Right atrium auricular region (tissue), 2 donors: Measurements from ENCODE around the gene TAF1C. TPM values are rescaled to one million over a fixed set of nuclear protein-coding genes. Genes with fewer than 3 reads are reported as not detected.

Source experiments
- DNase-seq: peaks from one replicate; pipeline ENCODE4 v3.0.0-alpha.2; 2019; ENCODE audit warnings: low spot score
- H3K27ac ChIP-seq, 2 donors: fragments of 200-600 bp; sonication (generic); 1 replicate in 1 of 2; 2 replicates in 1 of 2; pipeline ENCODE4 v1.5.1; 2016 to 2019
- H3K27me3 ChIP-seq, 2 donors: fragments of 200-600 bp; sonication (generic); one replicate each; pipeline versions ENCODE4 v1.5.1 to v1.6.0; 2017 to 2019
- H3K36me3 ChIP-seq: fragments of 200-600 bp; sonication (generic); one replicate; pipeline ENCODE4 v1.5.1; 2016
- H3K4me1 ChIP-seq, 2 donors: fragments of 200-600 bp; sonication (generic); one replicate each; pipeline versions ENCODE4 v1.5.1 to v1.6.0; 2017 to 2019
- H3K4me3 ChIP-seq, 2 donors: fragments of 200-600 bp; sonication (generic); 1 replicate in 1 of 2; 2 replicates in 1 of 2; pipeline ENCODE4 v1.5.1; 2017 to 2019; ENCODE audit warnings: mild to moderate bottlenecking in 1 of 2, moderate library complexity in 1 of 2
- H3K9me3 ChIP-seq, 2 donors: fragments of 200-600 bp; sonication (generic); one replicate each; pipeline ENCODE4 v1.5.1; 2019
- total RNA-seq, 2 donors: library from RNA; depleted of rRNA; stranded (reverse); fragments of >200 nt; gene quantifications; one replicate each; pipeline ENCODE4 v1.1.0, GENCODE V29; 2016
- TF ChIP-seq, protein P1 (sequence below), 2 donors: fragments of 200-600 bp; sonication (generic); IDR thresholded peaks; one replicate each; pipeline ENCODE4 v1.5.1; 2019; ENCODE audit warnings: antibody characterized with exemption in 2 of 2

Gene TAF1C
- total RNA-seq, 2 donors from 2014 or later, result 16.2 to 18.4 TPM

DNA sequence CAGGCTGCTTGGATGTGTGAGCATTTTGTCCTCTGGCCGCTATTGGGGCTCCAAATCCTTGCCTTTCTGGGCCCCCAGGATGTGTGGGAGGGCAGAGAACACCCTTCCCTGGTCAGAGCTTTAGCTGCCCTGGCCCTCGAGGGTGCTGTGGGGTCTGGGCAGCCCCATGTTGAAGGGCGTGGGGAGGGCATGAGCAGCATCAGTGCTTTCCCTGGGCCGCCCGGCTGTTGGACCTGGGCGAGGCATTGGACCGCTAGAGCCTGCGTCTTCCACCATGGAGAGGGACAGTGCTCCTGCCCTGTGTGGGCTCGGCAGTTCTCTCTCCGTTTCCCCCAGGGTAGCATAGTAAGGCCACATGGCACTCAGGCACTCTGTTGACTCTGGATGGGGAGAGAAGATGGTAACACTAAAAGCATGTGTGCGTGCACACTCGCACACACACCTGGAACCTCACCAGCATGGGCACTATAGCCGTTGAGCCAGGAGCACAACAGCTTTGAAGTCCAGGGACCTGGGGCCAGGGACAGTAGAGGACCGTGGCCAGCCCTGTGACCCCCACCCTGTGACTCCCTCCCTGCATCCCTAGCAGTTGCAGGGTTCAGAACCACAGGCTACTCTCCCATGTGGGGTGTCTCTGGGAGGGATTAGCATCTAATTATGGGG, 10.7 kb upstream of the TAF1C start:
- H3K36me3 ChIP-seq, result no peaks in the 10 kb centered on the region
- H3K4me1 ChIP-seq, result no peaks in the 10 kb centered on the region
- H3K4me3 ChIP-seq, result no peak overlapping the region
- no peaks in the 10 kb centered on the region for H3K9me3 ChIP-seq
- H3K27ac ChIP-seq, result no peak overlapping the region
- TF ChIP-seq, protein P1, sequence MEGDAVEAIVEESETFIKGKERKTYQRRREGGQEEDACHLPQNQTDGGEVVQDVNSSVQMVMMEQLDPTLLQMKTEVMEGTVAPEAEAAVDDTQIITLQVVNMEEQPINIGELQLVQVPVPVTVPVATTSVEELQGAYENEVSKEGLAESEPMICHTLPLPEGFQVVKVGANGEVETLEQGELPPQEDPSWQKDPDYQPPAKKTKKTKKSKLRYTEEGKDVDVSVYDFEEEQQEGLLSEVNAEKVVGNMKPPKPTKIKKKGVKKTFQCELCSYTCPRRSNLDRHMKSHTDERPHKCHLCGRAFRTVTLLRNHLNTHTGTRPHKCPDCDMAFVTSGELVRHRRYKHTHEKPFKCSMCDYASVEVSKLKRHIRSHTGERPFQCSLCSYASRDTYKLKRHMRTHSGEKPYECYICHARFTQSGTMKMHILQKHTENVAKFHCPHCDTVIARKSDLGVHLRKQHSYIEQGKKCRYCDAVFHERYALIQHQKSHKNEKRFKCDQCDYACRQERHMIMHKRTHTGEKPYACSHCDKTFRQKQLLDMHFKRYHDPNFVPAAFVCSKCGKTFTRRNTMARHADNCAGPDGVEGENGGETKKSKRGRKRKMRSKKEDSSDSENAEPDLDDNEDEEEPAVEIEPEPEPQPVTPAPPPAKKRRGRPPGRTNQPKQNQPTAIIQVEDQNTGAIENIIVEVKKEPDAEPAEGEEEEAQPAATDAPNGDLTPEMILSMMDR (IDR thresholded peaks at IDR 0.05), result no peak
- DNase-seq, result no peak
- no peaks in the 10 kb centered on the region for H3K27me3 ChIP-seq

DNA sequence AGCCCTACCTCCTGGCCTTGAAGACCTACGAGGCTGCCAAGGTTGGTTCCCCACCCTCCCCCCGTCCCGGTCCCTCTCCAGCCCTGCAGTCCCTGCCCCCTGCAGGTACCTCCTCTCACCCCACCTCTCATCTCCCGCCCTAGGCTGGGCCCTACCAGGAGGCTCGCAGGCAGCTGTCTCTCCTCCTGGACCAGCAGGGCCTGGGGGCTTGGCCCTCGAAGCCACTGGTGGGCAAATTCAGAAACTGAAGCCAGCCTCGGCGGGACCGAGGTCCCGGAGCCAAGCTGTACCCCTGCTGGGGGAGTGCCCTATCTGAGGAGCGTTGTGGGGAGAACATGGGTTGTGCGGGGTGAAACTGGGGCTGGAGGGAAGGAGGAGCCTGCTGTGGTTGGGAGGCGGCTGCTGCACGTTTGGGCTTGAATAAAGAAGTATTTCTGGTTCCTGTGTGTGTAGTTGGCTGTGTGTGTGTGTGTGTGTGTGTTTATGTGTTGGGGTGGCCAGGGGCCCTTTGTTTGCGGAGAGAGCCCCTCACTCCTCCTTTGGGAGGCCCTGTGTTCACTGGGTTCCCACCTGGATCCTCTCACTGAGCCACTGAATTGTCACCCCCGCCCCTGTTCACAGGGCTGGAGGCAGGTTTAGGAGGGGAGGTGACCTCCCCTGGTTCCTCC, 10.0 kb upstream of the TAF1C start:
- no peaks in the 10 kb centered on the region for H3K4me1 ChIP-seq
- no peaks in the 10 kb centered on the region for H3K27me3 ChIP-seq
- no peak for DNase-seq
- H3K36me3 ChIP-seq, result no peaks in the 10 kb centered on the region
- H3K9me3 ChIP-seq, result no peaks in the 10 kb centered on the region
- H3K27ac ChIP-seq, result no peak overlapping the region
- TF ChIP-seq, protein P1 (IDR thresholded peaks at IDR 0.05), result no peak
- no peak overlapping the region for H3K4me3 ChIP-seq

DNA sequence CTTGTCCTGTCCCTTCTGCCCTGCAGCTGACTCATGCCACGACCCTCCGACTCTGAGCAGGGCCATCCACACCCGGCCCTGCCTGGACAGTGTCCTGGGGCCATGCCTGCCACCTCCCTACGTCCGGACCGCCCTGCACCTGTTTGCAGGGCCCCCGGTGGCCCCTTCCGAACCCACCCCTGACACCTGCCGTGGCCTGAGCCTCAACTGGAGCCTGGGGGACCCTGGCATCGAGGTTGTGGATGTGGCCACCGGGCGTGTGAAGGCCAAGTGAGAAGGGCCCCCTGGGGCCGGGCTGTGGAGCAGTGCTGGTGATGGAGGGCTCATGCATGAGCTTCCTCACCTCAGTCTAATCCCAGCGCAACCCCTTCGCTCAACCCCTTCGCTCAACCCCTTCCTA, 9.2 kb upstream of the TAF1C start:
- Histone ChIP-seq H3K27me3 (no peaks in the 10 kb centered on the region), H3K4me3 (no peak overlapping the region), H3K27ac (no peak overlapping the region), H3K36me3 (no peaks in the 10 kb centered on the region), H3K9me3 (no peaks in the 10 kb centered on the region), H3K4me1 (no peaks in the 10 kb centered on the region)
- DNase-seq, result no peak
- TF ChIP-seq, protein P1 (IDR thresholded peaks at IDR 0.05), result no peak

DNA sequence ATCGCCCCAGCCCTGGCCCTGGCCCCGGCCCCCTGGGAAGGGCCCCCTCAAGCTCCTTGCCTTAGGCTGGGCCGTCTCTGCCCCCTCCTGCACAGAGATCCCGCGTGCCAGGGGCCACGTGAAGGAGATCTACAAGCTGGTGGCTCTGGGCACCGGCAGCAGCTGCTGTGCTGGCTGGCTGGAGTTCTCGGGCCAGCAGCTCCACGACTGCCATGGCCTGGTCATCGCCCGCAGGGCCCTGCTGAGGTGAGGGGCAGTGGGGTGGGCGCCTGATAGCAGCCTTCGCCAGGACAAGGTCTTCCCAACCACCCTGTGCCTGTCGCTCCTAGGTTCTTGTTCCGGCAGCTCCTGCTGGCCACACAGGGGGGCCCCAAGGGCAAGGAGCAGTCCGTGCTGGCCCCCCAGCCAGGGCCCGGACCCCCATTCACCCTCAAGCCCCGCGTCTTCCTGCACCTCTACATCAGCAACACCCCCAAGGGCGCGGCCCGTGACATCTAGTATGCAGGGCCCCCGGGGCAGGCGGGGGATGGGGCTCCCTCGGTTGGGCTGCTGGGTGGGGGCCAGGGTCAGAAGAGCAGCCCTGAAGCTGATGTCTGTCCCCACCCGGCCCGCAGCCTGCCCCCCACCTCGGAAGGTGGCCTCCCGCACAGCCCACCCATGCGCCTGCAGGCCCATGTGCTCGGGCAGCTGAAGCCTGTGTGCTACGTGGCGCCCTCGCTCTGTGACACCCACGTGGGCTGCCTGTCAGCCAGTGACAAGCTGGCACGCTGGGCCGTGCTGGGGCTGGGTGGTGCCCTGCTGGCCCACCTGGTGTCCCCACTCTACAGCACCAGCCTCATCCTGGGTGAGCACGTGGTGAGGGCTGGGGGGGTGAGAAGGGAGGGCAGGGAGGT, 8.6 kb upstream of the TAF1C start:
- H3K27ac ChIP-seq, result no peak overlapping the region
- H3K4me1 ChIP-seq, result no peaks in the 10 kb centered on the region
- H3K9me3 ChIP-seq, result no peaks in the 10 kb centered on the region
- no peak for DNase-seq
- no peaks in the 10 kb centered on the region for H3K36me3 ChIP-seq
- H3K4me3 ChIP-seq, result no peak overlapping the region
- H3K27me3 ChIP-seq, result no peaks in the 10 kb centered on the region
- TF ChIP-seq, protein P1 (IDR thresholded peaks at IDR 0.05), result no peak

DNA sequence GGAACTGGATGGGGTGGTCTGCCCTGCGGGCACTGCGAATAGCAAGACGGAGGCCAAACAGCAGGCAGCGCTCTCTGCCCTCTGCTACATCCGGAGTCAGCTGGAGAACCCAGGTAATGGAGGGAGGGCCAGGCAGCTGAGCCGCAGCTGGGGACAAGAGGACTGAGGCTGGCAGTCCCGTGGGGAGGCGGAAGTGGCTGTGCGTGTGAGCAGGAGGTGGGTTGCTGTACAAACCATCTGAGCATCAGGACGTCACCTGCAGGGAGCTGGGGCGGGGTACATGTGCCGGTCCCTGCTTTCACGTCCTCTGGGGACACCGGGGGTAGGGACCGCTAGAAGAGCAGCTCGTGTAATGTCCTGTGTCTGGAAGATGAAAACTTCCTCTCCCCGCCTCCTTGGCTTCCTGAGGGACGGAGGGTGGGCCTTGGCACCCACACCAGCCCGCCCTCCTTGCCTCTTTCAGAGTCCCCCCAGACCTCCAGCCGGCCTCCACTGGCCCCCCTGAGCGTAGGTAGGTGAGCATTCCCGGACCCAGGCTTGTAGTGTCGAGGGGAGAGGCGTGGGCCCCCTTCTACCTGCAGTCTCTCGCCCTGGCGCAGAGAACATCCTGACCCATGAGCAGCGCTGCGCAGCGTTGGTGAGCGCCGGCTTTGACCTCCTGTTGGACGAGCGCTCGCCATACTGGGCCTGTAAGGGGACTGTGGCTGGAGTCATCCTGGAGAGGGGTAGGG, 7.8 kb upstream of the TAF1C start:
- H3K36me3 ChIP-seq, result no peaks in the 10 kb centered on the region
- no peaks in the 10 kb centered on the region for H3K27me3 ChIP-seq
- TF ChIP-seq, protein P1 (IDR thresholded peaks at IDR 0.05), result no peak
- DNase-seq, result no peak
- H3K4me3 ChIP-seq, result no peak overlapping the region
- no peaks in the 10 kb centered on the region for H3K9me3 ChIP-seq
- H3K4me1 ChIP-seq, result no peaks in the 10 kb centered on the region
- no peak overlapping the region for H3K27ac ChIP-seq
